OCI-LY3 (cell line): ENCODE measurements around the gene HBE1.

Source experiments
- CTCF ChIP-seq: fragments of 200-600, 300-600 bp; sonication (generic); IDR thresholded peaks from 2 replicates; pipeline ENCODE4 v1.5.1; 2014; ENCODE audit warnings: antibody characterized with exemption, low read length, low read depth
- EZH2phosphoT487 ChIP-seq: fragments of 200-600 bp; shearing (Covaris generic); IDR thresholded peaks from 2 replicates; pipeline ENCODE4 v1.6.1; 2018; ENCODE audit warnings: antibody characterized with exemption, mixed run types, low read depth

GRCh38 chr11:5240458-5240857 is 29.3 kb downstream of the HBE1 start:
- no peak for TF ChIP-seq CTCF
- no peak for TF ChIP-seq EZH2phosphoT487
